NCI-H526 (cell line): ENCODE data around the gene TRAPPC12.
"Not testable (repeated sequence)": the region's sequence is repeated elsewhere in the genome, so short reads cannot be mapped to it uniquely, and the experiment has no call there.

Experiments
- DNase-seq, 2 experiments: peaks; one replicate each; lab custom pipeline; 2025; lab: John Stamatoyannopoulos, UW

Gene TRAPPC12

DNA sequence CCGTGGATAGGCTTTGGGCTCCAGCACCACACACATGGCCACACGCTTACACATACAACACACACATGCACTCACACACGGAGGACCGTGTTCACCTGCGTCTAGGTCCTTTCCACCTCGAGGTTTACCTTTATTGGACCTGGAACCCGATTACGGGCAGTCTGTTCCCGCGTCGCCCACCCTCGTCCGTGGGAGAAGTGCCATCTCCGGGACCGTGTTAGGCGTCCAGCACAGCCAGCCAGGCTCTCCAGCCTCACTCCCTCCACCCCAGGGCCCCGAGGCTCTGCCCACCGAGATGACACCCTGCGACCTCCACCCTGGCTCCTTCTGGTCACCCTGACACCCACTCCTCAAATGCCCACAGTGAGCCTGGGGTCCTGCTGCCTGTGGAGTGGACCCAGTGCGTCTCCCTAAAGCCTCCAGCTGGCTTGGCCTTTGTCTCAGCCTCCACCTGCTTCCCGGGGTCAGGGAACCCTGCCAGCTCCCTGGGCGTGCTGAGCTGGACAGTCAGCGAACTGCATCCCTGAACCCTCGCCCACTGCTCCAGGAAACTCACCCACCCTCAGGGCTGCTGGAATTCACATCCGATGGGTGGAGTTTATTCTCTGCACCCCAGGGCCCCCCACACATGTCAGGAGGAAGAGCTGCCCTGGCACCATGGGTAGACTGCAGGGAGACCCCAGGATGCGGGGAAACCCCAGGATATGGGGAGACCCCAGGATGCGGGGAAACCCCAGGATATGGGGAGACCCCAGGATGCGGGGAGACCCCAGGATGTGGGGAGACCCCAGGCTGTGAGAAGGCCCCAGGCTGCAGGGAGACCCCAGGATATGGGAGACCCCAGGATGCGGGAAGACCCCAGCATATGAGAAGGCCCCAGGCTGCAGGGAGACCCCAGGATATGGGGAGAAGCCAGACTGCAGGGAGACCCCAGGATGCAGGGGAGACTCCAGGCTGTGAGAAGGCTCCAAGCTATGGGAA is 106.8 kb downstream of the TRAPPC12 start:
- DNase-seq = no peak

- no peak for DNase-seq
Observed at GRCh38 chr2:3487028-3487425, 107.5 kb downstream of the TRAPPC12 start.

GRCh38 chr2:3487432-3487831 is 107.9 kb downstream of the TRAPPC12 start:
- DNase-seq = no peak

GRCh38 chr2:3488061-3488531 is 108.6 kb downstream of the TRAPPC12 start:
- DNase-seq = no peak

DNA sequence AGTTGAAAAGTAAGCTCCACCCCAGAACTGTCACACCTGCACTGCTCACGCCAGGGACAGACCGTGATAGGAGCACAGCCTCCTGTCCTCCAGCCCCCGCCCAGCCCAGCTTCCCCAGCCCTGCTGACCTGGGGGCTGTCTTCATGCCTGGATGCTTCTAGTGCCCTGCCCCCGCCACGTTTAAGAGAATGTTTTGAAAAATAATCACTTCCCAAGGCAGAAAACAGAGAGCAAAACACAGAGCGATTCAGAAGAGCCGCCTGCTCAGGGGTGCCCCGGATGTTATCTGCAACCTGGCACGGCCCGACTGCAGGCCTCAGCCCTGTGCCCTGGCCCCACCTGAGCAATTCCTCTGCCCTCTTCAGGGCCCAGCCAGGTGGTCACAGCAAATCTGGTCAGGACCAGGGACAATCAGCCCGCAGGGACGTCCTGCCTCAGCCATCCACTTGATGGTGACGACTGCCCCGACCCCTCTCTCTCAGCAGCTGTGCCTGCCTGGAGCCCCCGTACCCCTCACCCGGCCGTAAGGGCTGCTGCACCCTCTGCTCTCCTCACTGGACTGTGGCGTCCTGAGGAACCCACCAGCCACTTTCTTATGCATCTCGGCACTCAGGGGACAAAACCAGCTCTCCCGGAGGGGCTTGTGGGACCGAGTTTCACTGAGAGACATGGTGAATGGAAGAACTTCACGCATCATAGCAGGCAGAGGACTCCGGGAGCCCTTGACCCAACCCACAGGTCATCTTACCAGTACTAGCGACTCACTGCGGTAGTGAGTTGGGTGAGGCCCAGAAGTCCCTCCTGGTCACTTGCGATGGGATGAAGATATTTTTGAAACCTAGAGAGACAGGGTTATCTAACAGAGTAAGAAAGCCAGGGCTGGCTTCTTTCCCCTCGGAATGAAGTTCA is 109.6 kb downstream of the TRAPPC12 start:
- DNase-seq = peak in 1 of 2 experiments; percentile 27

- no peak for DNase-seq
Observed at GRCh38 chr2:3489764-3490115, 110.2 kb downstream of the TRAPPC12 start.

DNA sequence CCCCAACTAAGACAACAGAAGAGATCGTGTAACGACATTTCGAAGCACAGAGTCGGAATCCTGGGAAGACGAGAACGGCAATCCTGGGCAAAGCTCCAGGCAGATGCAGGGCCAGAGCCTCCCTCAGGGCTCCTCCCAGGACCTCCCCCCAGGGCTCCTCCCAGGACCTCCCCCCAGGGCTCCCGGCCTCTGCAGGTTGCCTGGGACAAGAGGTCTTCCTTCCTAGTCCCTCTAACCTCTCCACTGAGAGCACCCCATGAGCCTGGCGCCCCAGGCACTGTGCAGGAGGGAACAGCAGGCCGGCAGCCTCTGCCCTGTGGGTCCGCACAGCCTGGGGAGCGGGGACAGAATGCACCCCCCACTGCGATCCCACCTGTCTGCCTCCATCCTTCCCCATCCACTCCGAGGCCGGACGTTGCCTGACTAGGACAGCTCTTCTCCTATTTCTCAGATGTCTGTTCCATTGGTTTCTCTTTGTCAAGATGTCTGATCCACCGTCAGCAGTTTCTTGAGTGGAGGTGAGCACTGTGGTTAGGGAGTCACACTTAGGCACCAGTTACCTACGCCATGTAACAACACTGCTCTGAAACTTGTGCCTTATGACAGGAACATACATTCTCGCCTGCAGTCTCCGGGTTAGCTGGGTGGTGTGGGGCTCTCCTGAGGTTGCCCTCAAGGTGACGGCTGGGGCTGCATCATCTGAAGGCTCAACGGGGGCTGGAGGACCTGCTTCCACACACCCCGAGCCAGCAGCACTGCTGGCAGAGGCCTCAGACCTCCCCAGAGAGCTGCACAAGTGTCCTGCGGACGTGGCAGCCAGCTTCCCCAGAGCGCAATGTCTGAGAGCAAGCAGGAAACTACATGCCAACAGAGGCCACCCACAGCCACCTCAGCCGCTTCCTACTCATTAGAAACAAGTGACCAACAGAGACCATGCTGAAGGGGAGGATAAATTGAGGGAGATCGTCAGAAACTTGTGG is 111.0 kb downstream of the TRAPPC12 start:
- DNase-seq = no peak

DNA sequence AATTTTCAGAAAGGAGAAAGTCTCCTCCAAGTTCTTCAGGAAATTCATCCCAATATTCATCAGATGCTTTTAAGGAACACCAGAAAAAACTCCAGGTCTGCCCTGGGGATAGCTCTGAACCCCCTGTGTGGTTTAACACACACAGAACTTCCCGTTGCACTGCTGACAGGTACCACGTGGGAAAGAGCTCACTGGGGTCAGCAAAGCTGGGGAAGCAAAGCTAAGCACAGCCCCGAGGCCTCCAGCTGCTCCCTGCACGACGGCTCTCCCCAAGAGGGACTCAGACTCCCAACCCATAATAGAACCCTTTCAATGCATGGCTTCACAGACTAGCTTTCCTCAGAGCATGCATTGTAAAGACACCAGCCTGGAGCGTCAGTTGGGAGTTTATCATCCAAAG is 111.8 kb downstream of the TRAPPC12 start:
- DNase-seq = no peak

- no peak for DNase-seq
Observed at GRCh38 chr2:3491716-3492474, 112.4 kb downstream of the TRAPPC12 start.

- DNase-seq = not testable (repeated sequence)
Observed at GRCh38 chr2:3492475-3492787, 112.9 kb downstream of the TRAPPC12 start.

GRCh38 chr2:3492951-3493614 is 113.6 kb downstream of the TRAPPC12 start:
- no peak for DNase-seq

- DNase-seq = peak; percentile 13 to 63
Observed at GRCh38 chr2:3493615-3494007, 114.1 kb downstream of the TRAPPC12 start.

GRCh38 chr2:3494984-3495666 is 115.6 kb downstream of the TRAPPC12 start:
- no peak for DNase-seq

GRCh38 chr2:3496708-3497080 is 117.2 kb downstream of the TRAPPC12 start:
- DNase-seq = not testable (repeated sequence)

- DNase-seq = no peak
Observed at GRCh38 chr2:3498783-3499394, 119.4 kb downstream of the TRAPPC12 start.

DNA sequence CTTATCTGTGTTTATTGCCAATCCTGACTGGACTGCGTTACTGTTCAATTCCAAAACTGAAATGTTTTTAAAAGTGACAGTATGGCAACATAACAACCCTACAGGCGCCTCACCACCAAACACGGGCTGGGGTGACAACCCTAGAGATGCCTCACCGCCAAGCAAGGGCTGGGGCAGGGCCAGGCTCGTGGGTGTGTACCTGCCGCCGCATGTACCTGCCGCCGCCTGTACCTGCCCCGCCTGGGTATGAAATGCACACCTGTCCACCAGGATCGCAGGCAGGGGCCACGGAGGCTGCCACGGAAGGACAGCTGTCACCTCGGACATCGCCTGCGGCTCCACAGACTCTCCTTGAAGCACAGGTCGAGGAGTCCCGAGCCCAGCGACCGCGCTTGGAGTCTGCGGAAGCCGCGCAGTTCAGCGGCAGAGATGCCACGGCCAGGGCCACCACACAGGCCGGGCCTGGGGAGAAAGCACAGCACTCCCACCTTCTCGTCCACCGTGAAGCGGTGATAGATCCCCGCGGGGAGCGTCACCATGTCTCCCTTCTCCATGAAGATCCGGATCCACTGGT is 120.9 kb downstream of the TRAPPC12 start:
- no peak for DNase-seq

GRCh38 chr2:3503046-3503445 is 123.6 kb downstream of the TRAPPC12 start:
- DNase-seq = no peak

DNA sequence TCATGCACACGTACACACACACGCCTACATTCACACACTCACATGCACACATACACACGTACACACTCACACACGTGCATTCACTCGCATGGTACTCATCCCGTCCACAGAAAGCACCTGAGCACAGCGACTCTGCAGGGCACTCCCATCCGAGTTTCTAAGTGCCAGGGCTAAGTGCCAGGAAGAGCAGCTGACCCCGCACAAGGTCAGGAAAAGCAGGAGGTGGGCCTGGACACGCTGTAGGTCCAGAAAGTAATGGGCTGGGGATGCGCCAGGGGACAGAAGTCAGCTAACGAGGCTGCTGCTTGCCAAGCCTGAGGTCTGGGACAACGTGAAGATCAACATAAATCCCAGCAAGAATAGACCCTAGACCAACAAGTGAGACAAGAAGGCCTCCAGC is 124.0 kb downstream of the TRAPPC12 start:
- DNase-seq = no peak

DNA sequence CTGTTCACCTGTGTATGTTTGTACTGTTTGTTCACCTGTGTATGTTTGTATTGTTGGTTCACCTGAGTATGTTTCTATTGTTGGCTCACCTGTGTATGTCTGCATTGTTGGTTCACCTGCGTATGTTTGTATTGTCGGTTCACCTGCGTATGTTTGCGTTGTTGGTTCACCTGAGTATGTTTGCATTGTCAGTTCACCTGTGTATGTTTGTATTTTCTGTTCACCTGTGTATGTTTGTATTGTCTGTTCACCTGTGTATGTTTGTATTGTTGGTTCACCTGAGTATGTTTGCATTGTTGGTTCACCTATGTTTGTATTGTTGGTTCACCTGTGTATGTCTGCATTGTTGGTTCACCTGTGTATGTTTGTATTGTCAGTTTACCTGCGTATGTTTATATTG is 125.2 kb downstream of the TRAPPC12 start:
- DNase-seq = no peak
